K562 (cell line): ENCODE results near the gene ZBTB46. TPM values are rescaled to one million over a fixed set of nuclear protein-coding genes. Genes with fewer than 3 reads are reported as not detected.

Experiments used
- ASH1L ChIP-seq: fragments of 450-650 bp; IDR thresholded peaks from 2 replicates; pipeline ENCODE4 v1.6.1; 2018; ENCODE audit warnings: borderline replicate concordance, mild to moderate bottlenecking, low read depth; ENCODE audit not compliant: partially characterized antibody
- BRD9 ChIP-seq: fragments of 450-650 bp; IDR thresholded peaks from 2 replicates; pipeline ENCODE4 v1.6.1; 2018; ENCODE audit warnings: low read depth; ENCODE audit not compliant: partially characterized antibody
- DACH1 ChIP-seq: fragments of 450-650 bp; IDR thresholded peaks from 2 replicates; pipeline ENCODE4 v1.6.1; 2018; ENCODE audit not compliant: partially characterized antibody
- ELF2 ChIP-seq: fragments of 250-450 bp; sonication (Bioruptor Pico); IDR thresholded peaks from 2 replicates; pipeline ENCODE4 v1.5.0; 2021; ENCODE audit warnings: mild to moderate bottlenecking
- FOXK2 ChIP-seq, 2 experiments: fragments of 450-650 bp; IDR thresholded peaks in 1 of 2; conservative IDR thresholded peaks in 1 of 2; 2 replicates each; pipeline ENCODE4 v1.6.1; 2016; ENCODE audit warnings: low read depth in 2 of 2, mild to moderate bottlenecking in 1 of 2
- HMG20B ChIP-seq: fragments of 250-450 bp; sonication (Bioruptor Pico); IDR thresholded peaks from 2 replicates; pipeline ENCODE4 v1.5.0; 2021; ENCODE audit warnings: mild to moderate bottlenecking
- MAZ ChIP-seq, 2 experiments: fragments of 450-650 bp in 1 of 2; sonication (generic) in 1 of 2; formaldehyde crosslinking; IDR thresholded peaks in 1 of 2; conservative IDR thresholded peaks in 1 of 2; 2 replicates each; pipeline versions ENCODE4 v1.4.0 to v1.5.0; 2020; ENCODE audit warnings: mild to moderate bottlenecking in 1 of 2, missing genetic modification reagents in 1 of 2
- MCM5 ChIP-seq: fragments of 450-650 bp; IDR thresholded peaks from 2 replicates; pipeline ENCODE4 v1.6.1; 2016; ENCODE audit warnings: low read depth
- NR3C1 ChIP-seq: sonication (generic); formaldehyde crosslinking; IDR thresholded peaks from 2 replicates; pipeline ENCODE4 v1.8.1; 2022; ENCODE audit warnings: missing genetic modification reagents
- RBM14 ChIP-seq: fragments of 200-400 bp; formaldehyde crosslinking; IDR thresholded peaks from 2 replicates; pipeline ENCODE4 v1.6.1; 2018; ENCODE audit warnings: low read depth, mild to moderate bottlenecking, low read length, moderate library complexity, borderline replicate concordance; ENCODE audit not compliant: insufficient read depth
- SIRT6 ChIP-seq: IDR thresholded peaks from one replicate; pipeline ENCODE4 v1.6.1; 2012; ENCODE audit warnings: low read depth, mild to moderate bottlenecking, control low read depth, inconsistent platforms, low read length, moderate library complexity
- TBL1XR1 ChIP-seq, 2 experiments: IDR thresholded peaks; 2 replicates each; pipeline ENCODE4 v1.6.1; 2012; ENCODE audit warnings: improper control_type of control experiment in 2 of 2, low read length in 2 of 2, mild to moderate bottlenecking in 1 of 2
- polyA plus RNA-seq, 8 experiments: library from polyadenylated mRNA; depleted of rRNA in 4 of 8; stranded (reverse) in 5 of 8; unstranded in 3 of 8; fragments of >200 nt; fragmentation: Nextera tagmentation in 2 of 8; fragmentation: Illumina TruSeq in 1 of 8; extraction: Ambion mirVana in 2 of 8; extraction: Trizol in 1 of 8; gene quantifications; 2 replicates each; pipeline versions ENCODE4 v1.2.1 to v1.2.3, GENCODE V29; 2011 to 2014; ENCODE audit warnings: inconsistent platforms in 1 of 8, missing spikeins in 1 of 8
- total RNA-seq, 7 experiments: library from RNA; depleted of rRNA in 6 of 7; stranded (reverse); fragments of >200 nt in 6 of 7; fragmentation: Illumina TruSeq in 2 of 7; extraction: Trizol in 2 of 7; gene quantifications; 2 replicates each; pipeline versions ENCODE4 v1.2.1 to v1.2.3, GENCODE V29; 2011 to 2021; ENCODE audit warnings: low replicate concordance in 1 of 7
- TF ChIP-seq, protein P1 (sequence below): fragments of 450-650 bp; IDR thresholded peaks from 2 replicates; pipeline ENCODE4 v1.6.1; 2016; ENCODE audit warnings: antibody characterized with exemption
- TF ChIP-seq, protein P2 (sequence below): fragments of 250-450 bp; sonication (Bioruptor Pico); IDR thresholded peaks from 2 replicates; pipeline ENCODE4 v1.8.0; 2022; ENCODE audit warnings: moderate library complexity, mild to moderate bottlenecking, inconsistent platforms
- TF ChIP-seq, protein P3 (sequence below), 2 experiments: fragments of 450-650 bp; formaldehyde crosslinking in 1 of 2; IDR thresholded peaks; 2 replicates each; pipeline versions ENCODE4 v1.4.0 to v1.6.1; 2014 to 2020; ENCODE audit warnings: mild to moderate bottlenecking in 2 of 2, borderline replicate concordance in 1 of 2, low read depth in 1 of 2
- TF ChIP-seq, protein P4 (sequence below): fragments of 450-650 bp; formaldehyde crosslinking; IDR thresholded peaks from 2 replicates; pipeline ENCODE4 v1.4.0; 2022; ENCODE audit warnings: mild to moderate bottlenecking, moderate library complexity

ZBTB46 gene
- total and polyA plus RNA-seq, 9 of the 15 experiments (the other 6 are each of a cell fraction or from before 2014, with no cell fraction given): 0.29 to 4.1 (median 1.1) TPM

DNA sequence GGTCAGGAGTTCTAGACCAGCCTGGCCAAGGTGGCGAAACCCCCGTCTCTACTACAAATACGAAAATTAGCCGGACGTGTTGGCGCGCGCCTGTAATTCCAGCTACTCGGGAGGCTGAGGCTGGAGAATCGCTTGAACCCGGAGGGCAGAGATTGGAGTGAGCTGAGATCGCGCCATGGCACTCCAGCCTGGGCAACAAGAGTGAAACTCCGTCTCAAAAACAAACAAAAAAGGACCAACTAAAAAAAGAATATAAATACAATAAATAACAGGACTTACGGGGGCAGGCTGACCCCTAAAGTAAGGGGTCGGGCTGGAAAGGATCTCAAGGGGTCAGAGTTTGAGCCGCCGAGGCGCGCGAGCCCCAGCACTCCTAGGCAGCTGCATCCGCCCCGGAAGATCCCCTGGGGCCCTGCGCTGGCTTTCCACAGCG is 33.5 kb upstream of the ZBTB46 start (continued):
- TF ChIP-seq RBM14 (no peak), HMG20B (CRISPR knock-in tag) (no peak), NR3C1 (no peak), SIRT6 (no peak), BRD9 (peak; percentile 44), ASH1L (no peak), MCM5 (no peak), DACH1 (no peak), TBL1XR1 (IDR thresholded peaks at IDR 0.05; ENCODE audit: low read length in 2 of 2) (no peak), ELF2 (no peak), FOXK2 (conservative IDR thresholded peaks at IDR 0.05 in 1 of 2, IDR thresholded peaks at IDR 0.05 in 1 of 2; ENCODE audit: low read depth in 2 of 2) (no peak), MAZ (CRISPR knock-in tag; conservative IDR thresholded peaks at IDR 0.05 in 1 of 2, IDR thresholded peaks at IDR 0.05 in 1 of 2) (peak in 1 of 2 experiments; percentile 3; a peak in 1 of 4 replicates)
- TF ChIP-seq, protein P1, sequence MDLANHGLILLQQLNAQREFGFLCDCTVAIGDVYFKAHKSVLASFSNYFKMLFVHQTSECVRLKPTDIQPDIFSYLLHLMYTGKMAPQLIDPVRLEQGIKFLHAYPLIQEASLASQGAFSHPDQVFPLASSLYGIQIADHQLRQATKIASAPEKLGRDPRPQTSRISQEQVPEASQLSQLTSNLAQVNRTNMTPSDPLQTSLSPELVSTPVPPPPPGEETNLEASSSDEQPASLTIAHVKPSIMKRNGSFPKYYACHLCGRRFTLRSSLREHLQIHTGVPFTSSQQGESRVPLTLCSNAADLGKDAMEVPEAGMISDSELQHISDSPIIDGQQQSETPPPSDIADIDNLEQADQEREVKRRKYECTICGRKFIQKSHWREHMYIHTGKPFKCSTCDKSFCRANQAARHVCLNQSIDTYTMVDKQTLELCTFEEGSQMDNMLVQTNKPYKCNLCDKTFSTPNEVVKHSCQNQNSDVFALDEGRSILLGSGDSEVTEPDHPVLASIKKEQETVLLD: 0 out of 2 replicates have a peak, but pooled peaks have one; percentile 19
- TF ChIP-seq, protein P2, sequence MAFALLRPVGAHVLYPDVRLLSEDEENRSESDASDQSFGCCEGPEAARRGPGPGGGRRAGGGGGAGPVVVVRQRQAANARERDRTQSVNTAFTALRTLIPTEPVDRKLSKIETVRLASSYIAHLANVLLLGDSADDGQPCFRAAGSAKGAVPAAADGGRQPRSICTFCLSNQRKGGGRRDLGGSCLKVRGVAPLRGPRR (CRISPR knock-in tag): no peak
- TF ChIP-seq, protein P3, sequence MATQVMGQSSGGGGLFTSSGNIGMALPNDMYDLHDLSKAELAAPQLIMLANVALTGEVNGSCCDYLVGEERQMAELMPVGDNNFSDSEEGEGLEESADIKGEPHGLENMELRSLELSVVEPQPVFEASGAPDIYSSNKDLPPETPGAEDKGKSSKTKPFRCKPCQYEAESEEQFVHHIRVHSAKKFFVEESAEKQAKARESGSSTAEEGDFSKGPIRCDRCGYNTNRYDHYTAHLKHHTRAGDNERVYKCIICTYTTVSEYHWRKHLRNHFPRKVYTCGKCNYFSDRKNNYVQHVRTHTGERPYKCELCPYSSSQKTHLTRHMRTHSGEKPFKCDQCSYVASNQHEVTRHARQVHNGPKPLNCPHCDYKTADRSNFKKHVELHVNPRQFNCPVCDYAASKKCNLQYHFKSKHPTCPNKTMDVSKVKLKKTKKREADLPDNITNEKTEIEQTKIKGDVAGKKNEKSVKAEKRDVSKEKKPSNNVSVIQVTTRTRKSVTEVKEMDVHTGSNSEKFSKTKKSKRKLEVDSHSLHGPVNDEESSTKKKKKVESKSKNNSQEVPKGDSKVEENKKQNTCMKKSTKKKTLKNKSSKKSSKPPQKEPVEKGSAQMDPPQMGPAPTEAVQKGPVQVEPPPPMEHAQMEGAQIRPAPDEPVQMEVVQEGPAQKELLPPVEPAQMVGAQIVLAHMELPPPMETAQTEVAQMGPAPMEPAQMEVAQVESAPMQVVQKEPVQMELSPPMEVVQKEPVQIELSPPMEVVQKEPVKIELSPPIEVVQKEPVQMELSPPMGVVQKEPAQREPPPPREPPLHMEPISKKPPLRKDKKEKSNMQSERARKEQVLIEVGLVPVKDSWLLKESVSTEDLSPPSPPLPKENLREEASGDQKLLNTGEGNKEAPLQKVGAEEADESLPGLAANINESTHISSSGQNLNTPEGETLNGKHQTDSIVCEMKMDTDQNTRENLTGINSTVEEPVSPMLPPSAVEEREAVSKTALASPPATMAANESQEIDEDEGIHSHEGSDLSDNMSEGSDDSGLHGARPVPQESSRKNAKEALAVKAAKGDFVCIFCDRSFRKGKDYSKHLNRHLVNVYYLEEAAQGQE (IDR thresholded peaks at IDR 0.05; ENCODE audit: borderline replicate concordance): no peak
- TF ChIP-seq, protein P3 (CRISPR knock-in tag; IDR thresholded peaks at IDR 0.05; ENCODE audit: low read depth): 0 out of 2 replicates have a peak, but pooled peaks have one; percentile 6
- TF ChIP-seq, protein P4, sequence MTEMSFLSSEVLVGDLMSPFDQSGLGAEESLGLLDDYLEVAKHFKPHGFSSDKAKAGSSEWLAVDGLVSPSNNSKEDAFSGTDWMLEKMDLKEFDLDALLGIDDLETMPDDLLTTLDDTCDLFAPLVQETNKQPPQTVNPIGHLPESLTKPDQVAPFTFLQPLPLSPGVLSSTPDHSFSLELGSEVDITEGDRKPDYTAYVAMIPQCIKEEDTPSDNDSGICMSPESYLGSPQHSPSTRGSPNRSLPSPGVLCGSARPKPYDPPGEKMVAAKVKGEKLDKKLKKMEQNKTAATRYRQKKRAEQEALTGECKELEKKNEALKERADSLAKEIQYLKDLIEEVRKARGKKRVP (CRISPR knock-in tag): no peak
